ENCODE data around the gene LIMA1.

DNA sequence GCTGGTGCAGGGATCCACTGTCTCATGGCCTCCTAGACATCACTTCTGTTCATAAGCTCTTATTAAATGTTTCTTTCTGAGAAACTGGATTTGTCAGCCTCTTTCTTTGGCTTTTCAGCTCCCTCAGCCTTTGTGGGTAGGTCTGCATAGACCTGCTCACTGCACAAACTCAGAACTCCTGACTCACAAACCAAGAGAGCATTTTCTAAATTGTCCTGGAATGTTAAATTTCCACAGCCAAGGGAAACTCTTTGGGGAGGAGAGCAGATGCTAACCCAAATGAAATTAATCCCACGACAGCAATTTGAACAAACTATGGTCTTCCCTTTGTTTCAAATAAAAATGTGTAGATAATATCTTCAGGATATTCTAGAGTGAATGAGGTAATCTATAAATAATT, 96.6 kb downstream of the LIMA1 start:
- TF ChIP-seq, protein P1, sequence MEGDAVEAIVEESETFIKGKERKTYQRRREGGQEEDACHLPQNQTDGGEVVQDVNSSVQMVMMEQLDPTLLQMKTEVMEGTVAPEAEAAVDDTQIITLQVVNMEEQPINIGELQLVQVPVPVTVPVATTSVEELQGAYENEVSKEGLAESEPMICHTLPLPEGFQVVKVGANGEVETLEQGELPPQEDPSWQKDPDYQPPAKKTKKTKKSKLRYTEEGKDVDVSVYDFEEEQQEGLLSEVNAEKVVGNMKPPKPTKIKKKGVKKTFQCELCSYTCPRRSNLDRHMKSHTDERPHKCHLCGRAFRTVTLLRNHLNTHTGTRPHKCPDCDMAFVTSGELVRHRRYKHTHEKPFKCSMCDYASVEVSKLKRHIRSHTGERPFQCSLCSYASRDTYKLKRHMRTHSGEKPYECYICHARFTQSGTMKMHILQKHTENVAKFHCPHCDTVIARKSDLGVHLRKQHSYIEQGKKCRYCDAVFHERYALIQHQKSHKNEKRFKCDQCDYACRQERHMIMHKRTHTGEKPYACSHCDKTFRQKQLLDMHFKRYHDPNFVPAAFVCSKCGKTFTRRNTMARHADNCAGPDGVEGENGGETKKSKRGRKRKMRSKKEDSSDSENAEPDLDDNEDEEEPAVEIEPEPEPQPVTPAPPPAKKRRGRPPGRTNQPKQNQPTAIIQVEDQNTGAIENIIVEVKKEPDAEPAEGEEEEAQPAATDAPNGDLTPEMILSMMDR (IDR thresholded peaks at IDR 0.05) = no peak
- no peak for TF ChIP-seq EZH2 (IDR thresholded peaks at IDR 0.05; ENCODE audit: borderline replicate concordance, insufficient read depth, low read depth, low read length, poor library complexity, severe bottlenecking)
